H1 (cell line): Measurements from ENCODE around the gene BRIP1.

Experiments used
- ATF2 ChIP-seq: IDR thresholded peaks from 2 replicates; pipeline ENCODE4 v1.6.1; 2012; ENCODE audit warnings: low read length, inconsistent platforms
- BACH1 ChIP-seq: IDR thresholded peaks from 2 replicates; pipeline ENCODE4 v1.6.1; 2012; ENCODE audit warnings: low read length, improper control_type of control experiment
- CBX5 ChIP-seq: fragments of 300-800, 300-1000 bp; sonication (generic); IDR thresholded peaks from 2 replicates; pipeline ENCODE4 v1.7.1; 2016; ENCODE audit warnings: antibody characterized with exemption, low read length, low read depth
- CBX8 ChIP-seq: fragments of 300-800, 300-1000 bp; sonication (generic); IDR thresholded peaks from 2 replicates; pipeline ENCODE4 v1.7.1; 2016; ENCODE audit warnings: low read depth, low read length, borderline replicate concordance
- CHD1 ChIP-seq: IDR thresholded peaks from 2 replicates; pipeline ENCODE4 v1.6.1; 2012; ENCODE audit warnings: low read depth, low read length, improper control_type of control experiment
- CTCF ChIP-seq, 3 experiments: IDR thresholded peaks; 1 replicate in 2 of 3; 2 replicates in 1 of 3; pipeline versions ENCODE4 v1.5.1 to v1.6.1; 2011; ENCODE audit warnings: low read length in 3 of 3, mild to moderate bottlenecking in 3 of 3, inconsistent platforms in 2 of 3, low read depth in 1 of 3, moderate library complexity in 1 of 3; ENCODE audit not compliant: insufficient read depth in 1 of 3; ENCODE audit errors: control extremely low read depth in 1 of 3
- EP300 ChIP-seq, 2 experiments: IDR thresholded peaks; 1 replicate in 1 of 2; 2 replicates in 1 of 2; pipeline ENCODE4 v1.6.1; 2011 to 2012; ENCODE audit warnings: low read depth in 2 of 2, low read length in 2 of 2, mild to moderate bottlenecking in 2 of 2, borderline replicate concordance in 1 of 2, inconsistent platforms in 1 of 2, moderate library complexity in 1 of 2
- EZH2 ChIP-seq: fragments of 200-600 bp; sonication (generic); IDR thresholded peaks from 2 replicates; pipeline ENCODE4 v1.7.1; 2012; ENCODE audit warnings: low read depth, mild to moderate bottlenecking, moderate library complexity, low read length, inconsistent platforms; ENCODE audit not compliant: severe bottlenecking
- FOSL1 ChIP-seq: IDR thresholded peaks from 2 replicates; pipeline ENCODE4 v1.6.1; 2011; ENCODE audit warnings: mild to moderate bottlenecking, low read depth, low read length, moderate library complexity; ENCODE audit not compliant: insufficient read depth
- JUND ChIP-seq: IDR thresholded peaks from 2 replicates; pipeline ENCODE4 v1.6.1; 2011; ENCODE audit warnings: mild to moderate bottlenecking, improper control_type of control experiment, low read length
- POLR2A ChIP-seq, 2 experiments: IDR thresholded peaks; 1 replicate in 1 of 2; 2 replicates in 1 of 2; pipeline ENCODE4 v1.6.1; 2011; ENCODE audit warnings: low read depth in 2 of 2, low read length in 2 of 2, mild to moderate bottlenecking in 2 of 2; ENCODE audit errors: control extremely low read depth in 1 of 2
- POLR2AphosphoS5 ChIP-seq: IDR thresholded peaks from 2 replicates; pipeline ENCODE4 v1.6.1; 2011; ENCODE audit warnings: low read depth, low read length
- RXRA ChIP-seq: IDR thresholded peaks from 2 replicates; pipeline ENCODE4 v1.6.1; 2011; ENCODE audit warnings: low read depth, mild to moderate bottlenecking, low read length, moderate library complexity; ENCODE audit not compliant: insufficient read depth
- SIX5 ChIP-seq: IDR thresholded peaks from 2 replicates; pipeline ENCODE4 v1.6.1; 2011; ENCODE audit warnings: mild to moderate bottlenecking, low read depth, low read length

- no peak for TF ChIP-seq SIX5
- TF ChIP-seq JUND = no peak
- TF ChIP-seq POLR2A (IDR thresholded peaks at IDR 0.05; ENCODE audit: control extremely low read depth in 1 of 2, low read depth in 2 of 2, low read length in 2 of 2) = no peak
- no peak for TF ChIP-seq CBX8
- TF ChIP-seq CTCF (IDR thresholded peaks at IDR 0.05; ENCODE audit: control extremely low read depth in 1 of 3, insufficient read depth in 1 of 3, low read depth in 1 of 3, low read length in 3 of 3) = no peak
- no peak for TF ChIP-seq RXRA
- TF ChIP-seq CBX5 = no peak
- TF ChIP-seq POLR2AphosphoS5 = no peak
- no peak for TF ChIP-seq CHD1
- TF ChIP-seq EZH2 = no peak
- TF ChIP-seq BACH1 = no peak
- no peak for TF ChIP-seq EP300 (IDR thresholded peaks at IDR 0.05; ENCODE audit: borderline replicate concordance in 1 of 2, low read depth in 2 of 2, low read length in 2 of 2)
- no peak for TF ChIP-seq ATF2
- TF ChIP-seq FOSL1 = no peak
Measured at GRCh38 chr17:61726977-61727376, 136.4 kb downstream of the BRIP1 start.
